CD4-positive, alpha-beta T cell treated with Interleukin-6 for 4 hours (primary cell): Measurements from ENCODE around the gene ZBTB8OS.
"Not testable (repeated sequence)": the region's sequence is repeated elsewhere in the genome, so short reads cannot be mapped to it uniquely, and the experiment has no call there.

Experiments
- DNase-seq: peaks from one replicate; pipeline ENCODE4 v3.0.0-alpha.2; 2020; ENCODE audit warnings: mixed read lengths

ZBTB8OS gene

DNA sequence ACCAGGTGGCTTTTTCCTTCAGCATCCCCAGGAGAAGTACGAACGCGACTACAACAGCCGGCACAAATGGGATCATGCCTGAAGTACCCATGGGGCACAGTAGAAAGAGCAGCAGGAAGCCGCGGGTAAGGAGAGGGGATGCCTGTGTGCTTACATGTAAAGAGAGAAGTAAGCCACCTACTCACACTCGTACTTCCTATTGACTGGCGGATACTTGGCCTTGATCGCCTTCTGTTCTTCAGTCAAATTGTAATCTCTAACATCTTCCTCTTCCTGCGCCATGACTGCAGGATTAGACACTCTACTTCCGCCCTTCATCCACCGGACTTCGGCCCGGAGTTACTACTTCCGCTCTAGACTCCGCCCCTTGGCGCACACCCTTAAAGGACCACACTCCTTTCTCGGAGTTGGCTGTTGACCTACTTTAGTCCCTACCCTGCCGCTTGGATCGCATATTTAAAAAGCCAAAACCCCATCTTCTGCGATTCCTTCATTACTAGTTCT lies at the start of gene ZBTB8OS:
TSS of gene ZBTB8OS (minus strand) at position 303 of the 504 bp plus-strand sequence. CDS start at position 282, 21 bp downstream.
- DNase-seq, result peak; percentile 91

- DNase-seq, result not testable (repeated sequence)
Measured at GRCh38 chr1:32696996-32697395, 46.6 kb upstream of the ZBTB8OS start.

DNA sequence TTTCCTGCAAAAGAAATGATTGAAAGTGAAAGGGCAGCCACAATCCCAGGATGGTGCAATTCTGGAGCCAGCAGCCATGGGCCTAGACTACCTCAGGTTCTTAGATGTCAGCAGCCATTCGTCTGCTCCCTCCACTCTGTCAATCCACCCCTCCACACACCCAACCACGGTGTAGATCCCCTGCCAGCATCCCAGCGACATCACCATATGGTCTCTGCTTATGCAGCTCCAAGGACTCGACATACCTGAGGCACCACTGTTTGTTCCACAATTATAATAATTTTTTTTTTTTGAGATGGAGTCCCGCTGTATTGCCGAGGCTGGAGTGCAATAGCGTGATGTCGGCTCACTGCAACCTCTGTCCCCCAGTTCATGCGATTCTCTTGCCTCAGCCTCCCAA lies 45.7 kb upstream of the ZBTB8OS start:
- DNase-seq, result no peak

DNA sequence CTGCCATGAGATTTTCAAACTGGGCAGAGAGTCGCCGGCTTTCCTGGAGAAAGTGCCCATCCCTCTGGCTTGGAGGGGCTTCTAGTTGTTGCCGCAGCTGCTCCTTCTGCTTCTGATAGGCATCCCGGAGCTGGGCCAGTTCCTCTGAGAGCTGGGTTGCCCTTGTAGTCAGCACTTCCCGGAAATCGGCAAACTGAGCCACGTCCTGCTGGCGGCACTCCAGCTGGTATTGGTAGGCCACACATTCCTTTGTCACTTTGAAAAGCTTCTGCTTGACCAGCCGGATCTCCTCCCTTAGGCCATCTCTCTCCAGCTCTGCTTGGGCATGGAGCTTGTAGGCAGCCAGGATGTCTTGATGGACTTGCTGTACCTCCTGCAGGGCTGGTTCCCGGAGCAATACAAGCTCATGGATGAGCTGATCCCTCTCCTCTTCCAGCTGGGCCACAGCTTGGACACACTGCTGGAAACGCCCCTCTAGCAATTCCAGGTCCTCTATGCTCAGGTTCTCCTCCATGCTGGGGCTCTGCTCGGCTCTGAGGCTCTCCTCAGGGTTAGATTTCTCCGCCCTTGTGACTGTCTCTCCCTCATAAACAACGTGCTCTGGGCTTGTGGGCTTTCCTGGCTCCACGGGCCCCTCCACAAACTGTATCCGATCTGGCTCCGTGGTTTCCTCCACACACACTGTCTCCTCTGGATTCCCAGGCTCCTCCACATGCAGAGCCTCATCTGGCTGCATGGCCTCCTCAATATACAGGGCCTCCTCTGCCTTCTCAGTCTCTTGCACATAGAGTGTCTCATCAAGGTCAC lies 45.0 kb upstream of the ZBTB8OS start:
- no peak for DNase-seq

- no peak for DNase-seq
Measured at GRCh38 chr1:32693455-32694174, 43.3 kb upstream of the ZBTB8OS start.

- DNase-seq, result no peak
Measured at GRCh38 chr1:32686387-32686786, 36.0 kb upstream of the ZBTB8OS start.

DNA sequence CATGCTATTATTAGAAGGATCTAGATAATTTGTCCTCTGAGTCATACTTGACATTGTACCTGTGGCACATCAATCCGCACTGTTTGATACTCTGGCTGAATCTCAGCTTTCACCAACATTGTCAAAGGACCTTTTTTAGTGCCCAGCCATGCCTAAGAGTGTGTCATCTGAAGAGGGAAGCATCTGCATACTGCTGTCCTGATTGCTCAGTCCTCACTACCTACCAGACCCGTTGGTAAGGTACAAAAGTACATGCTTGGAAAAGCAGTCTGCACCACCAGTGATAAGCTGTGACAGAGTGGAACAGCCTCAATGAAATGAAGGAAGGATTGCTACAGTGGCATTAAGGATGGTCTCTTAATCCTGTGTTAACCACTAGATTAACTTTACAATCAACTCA lies 35.1 kb upstream of the ZBTB8OS start:
- DNase-seq, result no peak

DNA sequence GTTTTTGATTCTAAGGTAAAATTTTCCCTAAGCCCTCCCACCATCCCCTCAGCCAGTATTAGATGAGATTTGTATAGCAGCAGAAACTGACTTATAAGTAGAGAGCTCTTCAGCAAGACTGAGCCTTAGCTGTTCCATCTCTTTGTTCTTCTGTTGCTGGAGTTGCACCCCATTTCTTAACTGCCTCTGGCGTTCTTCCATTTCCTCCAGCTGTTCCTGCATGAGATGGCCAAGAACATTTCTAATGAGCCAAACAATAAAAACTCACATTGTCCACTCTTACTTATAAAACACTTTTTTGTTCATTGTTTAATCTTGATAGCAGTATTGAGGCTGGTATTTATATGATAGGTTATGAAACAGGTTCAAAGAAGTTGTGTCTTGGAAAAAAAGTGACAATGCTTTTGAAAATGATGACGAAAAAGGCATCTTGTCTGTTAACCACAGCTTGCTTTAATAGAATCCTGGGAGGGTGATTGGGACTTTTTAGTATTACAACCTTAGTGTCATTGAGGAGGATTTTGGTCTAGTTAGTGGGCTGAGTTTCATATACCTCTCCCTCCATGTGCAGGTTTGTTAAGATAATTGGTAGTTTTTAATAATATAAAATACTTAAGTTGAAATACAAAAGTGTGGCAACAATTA lies 33.9 kb upstream of the ZBTB8OS start:
- DNase-seq, result no peak

DNA sequence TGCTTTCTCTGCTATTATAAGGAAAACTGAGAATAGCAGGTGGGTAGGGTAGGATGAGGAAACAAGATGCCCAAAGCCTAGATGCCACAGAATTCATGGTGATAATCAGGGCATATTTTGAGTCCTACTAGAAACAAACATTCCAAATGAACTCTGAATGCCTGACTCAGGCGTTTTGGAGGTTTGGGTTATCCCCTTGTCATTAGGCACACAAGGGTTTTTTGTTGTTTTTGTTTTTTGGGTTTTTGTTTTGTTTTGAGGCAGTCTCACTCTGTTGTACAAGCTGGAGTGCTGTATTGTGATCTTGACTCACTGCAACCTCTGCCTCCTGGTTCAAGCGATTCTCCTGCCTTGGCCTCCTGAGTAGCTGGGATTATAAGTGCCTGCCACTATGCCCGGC lies 33.0 kb upstream of the ZBTB8OS start:
- DNase-seq, result no peak

DNA sequence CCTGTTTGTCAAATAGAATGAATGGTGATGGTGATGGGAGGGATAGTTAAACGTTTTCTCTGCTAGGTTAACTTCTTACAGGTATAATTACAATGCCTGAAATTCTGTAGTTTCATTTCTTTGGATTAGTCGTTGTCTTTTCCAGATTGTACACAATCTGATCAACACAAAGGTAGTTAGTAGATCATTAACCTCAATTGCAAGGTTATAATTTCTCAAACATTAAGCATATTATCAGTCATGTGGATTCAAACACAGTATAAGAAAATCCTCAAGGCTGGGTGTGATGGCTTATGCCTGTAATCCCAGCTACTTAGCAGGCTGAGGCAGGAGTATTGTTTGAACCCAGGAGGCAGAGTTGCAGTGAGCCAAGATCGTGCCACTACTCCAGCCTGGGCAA lies 31.6 kb upstream of the ZBTB8OS start:
- DNase-seq, result no peak

- DNase-seq, result no peak
Measured at GRCh38 chr1:32681509-32681908, 31.2 kb upstream of the ZBTB8OS start.

DNA sequence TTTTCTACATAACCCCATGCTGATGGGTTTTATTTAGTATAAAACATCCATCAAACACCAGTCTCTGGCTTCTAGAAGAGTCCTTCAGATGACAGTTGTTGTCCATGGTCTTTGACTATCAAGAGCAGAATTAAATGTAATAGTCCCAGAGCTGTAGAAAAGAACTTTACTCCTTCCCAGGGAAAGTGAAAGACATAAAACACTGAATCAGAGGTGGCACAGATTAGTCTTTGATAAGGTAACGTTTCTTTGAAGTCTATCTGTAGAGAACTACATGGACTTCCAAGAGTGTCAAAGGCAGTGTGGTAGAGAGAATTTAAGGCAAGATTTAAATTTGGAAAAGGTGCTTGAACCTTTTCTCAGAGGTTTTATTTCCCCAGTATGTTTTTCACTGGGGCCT lies 30.3 kb upstream of the ZBTB8OS start:
- DNase-seq, result no peak

DNA sequence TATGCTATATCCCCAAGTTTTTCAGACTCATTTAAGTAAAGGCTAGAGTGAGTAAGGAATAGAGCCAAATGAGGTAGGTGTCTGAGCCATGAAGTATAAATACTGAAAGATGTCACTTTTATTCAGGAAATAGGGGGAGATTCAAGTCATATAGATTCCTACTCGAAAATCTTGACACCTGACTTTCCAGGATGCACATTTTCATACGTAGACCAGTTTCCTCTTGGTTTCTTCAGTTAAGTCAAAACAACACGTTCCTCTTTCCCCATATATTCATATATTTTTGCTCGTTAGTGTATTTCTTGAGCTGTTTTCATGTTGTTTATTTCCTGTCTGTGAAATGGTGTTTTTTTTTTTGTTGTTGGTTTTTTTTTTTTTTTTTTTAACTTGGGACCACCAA lies 29.6 kb upstream of the ZBTB8OS start:
- not testable (repeated sequence) for DNase-seq

- DNase-seq, result no peak
Measured at GRCh38 chr1:32676945-32677344, 26.6 kb upstream of the ZBTB8OS start.

DNA sequence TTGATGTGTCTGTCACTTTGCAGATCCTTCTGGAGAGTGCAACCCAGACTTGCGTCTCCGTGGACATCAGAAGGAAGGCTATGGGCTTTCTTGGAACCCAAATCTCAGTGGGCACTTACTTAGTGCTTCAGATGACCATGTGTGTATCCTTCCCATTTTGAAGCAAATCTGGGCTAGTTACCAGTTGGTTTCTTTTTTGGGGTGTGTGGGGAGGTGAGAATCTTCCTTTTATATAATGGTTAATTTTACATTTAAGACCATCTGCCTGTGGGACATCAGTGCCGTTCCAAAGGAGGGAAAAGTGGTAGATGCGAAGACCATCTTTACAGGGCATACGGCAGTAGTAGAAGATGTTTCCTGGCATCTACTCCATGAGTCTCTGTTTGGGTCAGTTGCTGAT lies 18.4 kb upstream of the ZBTB8OS start:
- DNase-seq, result not testable (repeated sequence)

GRCh38 chr1:32666901-32667566 lies 16.7 kb upstream of the ZBTB8OS start:
- DNase-seq, result no peak

DNA sequence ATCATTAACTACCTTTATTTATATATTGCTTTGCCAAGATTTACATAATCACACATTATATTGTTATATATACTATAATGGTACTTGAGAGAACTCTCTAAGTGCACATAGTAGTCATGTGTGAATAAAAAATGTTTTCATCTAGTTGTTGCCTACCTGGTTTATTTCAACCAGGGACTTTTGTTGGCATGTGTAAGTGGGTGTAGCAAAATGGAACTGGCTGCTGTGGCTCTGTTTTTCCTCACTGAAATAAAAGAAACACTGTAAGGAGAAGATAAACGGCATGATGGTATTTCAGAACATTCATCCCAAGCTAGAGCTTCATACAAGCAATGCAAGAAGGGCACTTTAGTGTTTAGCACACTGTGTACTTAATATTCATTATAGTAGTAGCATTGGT lies 15.6 kb upstream of the ZBTB8OS start:
- no peak for DNase-seq

DNA sequence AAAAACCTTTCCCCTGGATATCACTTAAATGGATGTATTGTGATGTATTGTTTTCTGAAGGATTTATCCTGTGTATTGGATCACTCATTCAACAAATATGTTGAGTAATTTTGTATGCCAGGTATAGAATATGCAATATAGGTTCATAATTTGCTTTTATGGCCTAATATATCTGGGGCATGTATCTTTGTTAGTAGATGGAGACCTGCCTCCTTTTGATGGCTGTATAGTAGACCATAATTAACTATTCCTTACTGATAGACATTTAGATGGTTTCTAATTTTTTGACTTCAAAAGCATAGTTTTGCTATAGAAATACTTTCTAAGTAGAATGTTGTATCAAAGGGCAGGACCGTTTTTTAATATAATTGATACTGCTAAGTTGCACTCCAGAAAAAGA lies 9.2 kb upstream of the ZBTB8OS start:
- no peak for DNase-seq

GRCh38 chr1:32652244-32652962 lies 2.1 kb upstream of the ZBTB8OS start:
- no peak for DNase-seq

- no peak for DNase-seq
Measured at GRCh38 chr1:32651461-32652073, 1.2 kb upstream of the ZBTB8OS start.

DNA sequence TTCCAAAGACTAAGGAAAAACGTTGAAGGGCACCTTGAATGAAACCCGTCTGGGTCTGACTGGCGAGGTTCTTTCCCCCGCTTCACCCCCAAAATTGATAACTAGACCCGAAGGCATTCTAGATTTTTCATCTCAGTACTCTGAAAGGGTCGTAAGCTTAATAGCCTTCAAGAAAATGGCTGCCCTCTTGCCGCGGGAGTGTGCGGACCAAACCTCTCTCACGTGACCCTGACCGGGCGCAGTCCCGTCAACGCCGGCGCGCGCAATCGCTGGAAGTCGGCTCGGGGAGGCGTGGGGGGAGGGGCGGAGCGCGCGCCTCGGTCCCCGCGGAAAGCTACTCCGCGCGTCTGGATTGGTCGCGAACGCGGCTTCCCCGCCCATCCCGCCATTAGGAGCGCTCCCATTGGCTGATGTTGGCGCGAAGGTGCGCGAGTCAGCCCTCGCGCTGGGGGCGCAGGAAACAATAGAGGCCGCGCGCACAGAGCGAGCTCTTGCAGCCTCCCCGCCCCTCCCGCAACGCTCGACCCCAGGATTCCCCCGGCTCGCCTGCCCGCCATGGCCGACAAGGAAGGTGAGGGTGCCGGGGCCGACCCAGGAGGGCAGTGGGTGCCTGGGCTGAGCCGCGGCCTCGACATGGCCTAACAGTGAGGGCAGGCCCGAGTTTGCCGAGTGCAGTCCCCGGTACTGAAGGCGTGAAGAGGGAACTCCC lies 556 bp upstream of the ZBTB8OS start, which contains the start of gene RBBP4:
TSS of gene RBBP4 (plus strand) at position 457 of the 709 bp plus-strand sequence. CDS start at position 556, 99 bp downstream.
- DNase-seq, result peak; percentile 98
